Endometrial microvascular endothelial cells (primary cell): ENCODE measurements around the gene IFT57. TPM values are rescaled to one million over a fixed set of nuclear protein-coding genes. Genes with fewer than 3 reads are reported as not detected.

ENCODE experiments used
- in situ Hi-C: cut with HindIII; loops from 2 replicates; pipeline ENCODE4 v1.10.0; 2017; ENCODE audit warnings: low sequenced_read_pairs, low pct_unique_long_range_greater_than_20kb; ENCODE audit errors: inconsistent ontology term
- total RNA-seq: library from RNA; depleted of rRNA; stranded (reverse); fragments of >200 nt; gene quantifications from one replicate; pipeline ENCODE4 v1.2.3, GENCODE V29; 2015; ENCODE audit errors: inconsistent ontology term

IFT57 gene
- total RNA-seq, 1 donor from 2014 or later: 19.3 TPM

DNA sequence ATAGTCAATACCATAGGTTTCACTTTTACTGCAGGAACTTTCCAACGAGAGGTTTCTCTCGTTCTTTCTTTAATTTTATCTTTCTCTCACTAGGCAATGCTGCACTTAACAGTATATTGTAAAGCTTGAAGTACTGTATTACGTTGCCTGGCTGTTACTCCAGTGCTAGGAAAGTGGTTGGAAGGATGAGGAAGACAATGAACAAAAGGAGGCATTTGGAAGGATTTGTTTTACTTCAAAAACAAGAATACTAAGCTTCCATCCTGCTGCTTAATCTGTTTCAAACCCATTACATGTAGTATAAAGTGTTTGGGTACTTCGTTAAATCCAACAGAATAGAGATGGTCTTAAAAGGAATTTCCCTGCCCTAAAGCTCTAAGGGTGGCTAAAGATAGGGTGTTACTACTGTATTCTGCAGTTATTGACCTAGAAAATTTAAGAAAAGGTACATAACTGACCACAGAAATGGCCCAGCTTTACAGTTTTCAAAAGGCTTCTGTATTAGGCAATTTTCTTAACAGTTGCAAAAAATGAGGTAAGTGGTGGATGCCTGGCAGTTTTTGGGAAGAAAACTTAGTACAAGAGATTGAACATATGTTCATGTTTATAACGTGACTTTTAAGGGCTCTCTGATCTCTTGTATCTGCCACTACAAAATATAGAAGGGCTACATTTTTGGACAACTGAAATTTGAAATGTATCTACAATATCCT, 785 bp upstream of the IFT57 start:
- in situ Hi-C loops: no loop called here

DNA sequence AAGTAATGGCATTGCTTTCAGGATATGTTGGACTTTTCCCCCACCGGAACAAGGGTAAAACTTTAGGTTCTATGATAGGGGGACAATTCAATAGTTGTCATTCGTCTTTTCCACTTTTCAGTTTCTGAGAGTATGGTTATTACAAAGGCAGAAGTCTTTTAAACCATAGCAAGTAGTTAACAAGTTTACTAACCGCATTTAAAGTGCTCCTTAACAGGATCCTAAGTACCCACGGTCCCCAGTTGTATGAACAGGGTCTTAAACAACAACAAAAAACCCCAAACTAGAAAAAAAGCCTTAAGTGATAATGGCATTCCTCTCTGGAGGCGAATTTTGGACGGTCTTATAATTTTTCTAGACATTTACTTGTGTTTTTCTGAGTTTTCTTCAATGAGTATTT, 831 bp downstream of the IFT57 start:
- in situ Hi-C loops: no loop called here

DNA sequence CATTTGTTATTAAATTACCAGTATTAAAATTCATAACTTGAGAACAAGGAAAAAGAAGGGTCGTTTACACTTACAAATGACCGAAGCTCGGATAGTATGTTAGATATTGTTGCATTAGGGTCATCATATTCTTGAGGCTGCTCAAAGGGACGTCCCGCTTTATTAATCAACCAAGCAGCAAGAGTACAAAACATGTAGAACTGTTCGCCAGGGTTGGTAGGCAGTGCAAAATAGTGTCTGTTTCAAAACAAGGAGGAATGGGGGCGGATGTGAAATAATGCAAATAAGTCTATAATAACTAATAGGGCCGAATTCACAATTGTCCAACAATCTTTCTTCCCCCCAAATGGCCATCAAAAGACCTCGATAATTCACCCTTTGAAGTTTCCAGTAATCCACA, 2.9 kb downstream of the IFT57 start:
- in situ Hi-C loops: no loop called here

DNA sequence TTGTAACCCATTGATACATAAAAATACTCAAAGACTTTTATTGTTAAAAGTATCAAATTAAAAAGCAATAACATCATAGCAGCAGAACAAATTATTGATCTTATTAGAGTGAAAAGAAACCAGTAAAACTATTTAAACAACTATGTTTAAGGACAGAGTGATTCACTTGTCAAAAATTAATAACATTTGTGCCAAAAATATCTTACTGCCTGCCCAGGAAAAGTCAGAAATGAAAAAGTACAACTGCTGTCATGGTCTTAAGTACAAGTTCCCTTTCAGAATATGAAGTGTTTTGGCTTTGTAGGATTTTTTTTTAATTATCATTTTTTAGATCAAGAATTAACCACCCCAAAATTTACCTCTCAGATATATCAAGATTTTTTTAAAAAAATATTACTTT, 3.4 kb downstream of the IFT57 start:
- in situ Hi-C loops: no loop called here

DNA sequence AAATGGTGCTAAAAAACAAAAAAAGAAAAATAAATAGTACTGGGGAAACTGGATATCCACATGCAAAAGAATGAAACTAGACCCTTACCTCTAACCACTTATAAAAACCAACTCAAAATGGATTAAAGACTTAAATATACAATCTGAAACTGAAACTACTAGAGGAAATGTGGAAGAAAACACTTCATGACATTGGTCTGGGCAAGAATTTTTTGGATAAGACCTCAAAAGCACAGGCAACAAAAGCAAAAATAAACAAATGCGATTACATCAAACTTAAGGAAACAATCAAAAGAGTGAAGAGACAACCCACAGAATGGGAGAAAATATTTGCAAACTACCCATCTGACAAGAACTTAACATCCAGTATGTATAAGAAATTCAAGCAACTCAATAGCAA, 6.4 kb downstream of the IFT57 start:
- in situ Hi-C loops: no loop called here

DNA sequence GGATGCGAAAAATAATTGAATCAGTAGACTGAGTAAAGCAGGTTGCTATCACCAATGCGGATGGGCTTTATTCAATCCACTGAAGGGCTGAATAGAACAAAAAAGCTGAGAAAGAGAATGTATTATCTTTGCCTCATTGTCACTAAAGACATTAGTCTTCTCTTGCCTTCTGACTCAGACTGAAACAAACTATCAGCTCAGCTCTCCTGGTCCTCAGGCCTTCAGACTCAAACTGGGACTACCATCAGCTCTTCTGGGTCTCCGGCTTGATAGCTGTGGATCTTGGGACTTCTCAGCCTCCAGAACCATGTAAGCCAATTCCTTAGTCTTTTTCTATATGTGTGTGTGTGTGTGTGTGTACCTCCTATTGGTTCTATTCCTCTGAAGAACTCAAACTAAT, 12.6 kb downstream of the IFT57 start:
- in situ Hi-C loops: no loop called here

DNA sequence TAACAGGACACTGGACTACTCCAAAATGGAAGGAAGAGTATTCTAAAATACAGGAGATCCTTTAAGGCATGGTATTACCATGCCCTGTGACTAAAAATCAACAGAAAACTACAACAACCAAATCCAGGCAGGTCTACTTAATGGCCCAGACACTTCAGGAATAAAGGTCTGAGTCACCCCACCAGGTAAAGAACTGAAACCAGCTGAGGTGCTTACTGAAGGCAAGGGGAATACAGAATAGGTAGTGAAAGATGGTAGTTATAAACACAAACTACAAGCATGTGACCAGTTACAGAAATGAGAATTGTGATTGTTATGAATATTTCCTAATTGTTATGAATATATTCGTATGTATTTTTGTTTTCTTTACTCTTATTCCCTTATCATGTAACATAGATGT, 13.4 kb downstream of the IFT57 start:
- in situ Hi-C loops: no loop called here

DNA sequence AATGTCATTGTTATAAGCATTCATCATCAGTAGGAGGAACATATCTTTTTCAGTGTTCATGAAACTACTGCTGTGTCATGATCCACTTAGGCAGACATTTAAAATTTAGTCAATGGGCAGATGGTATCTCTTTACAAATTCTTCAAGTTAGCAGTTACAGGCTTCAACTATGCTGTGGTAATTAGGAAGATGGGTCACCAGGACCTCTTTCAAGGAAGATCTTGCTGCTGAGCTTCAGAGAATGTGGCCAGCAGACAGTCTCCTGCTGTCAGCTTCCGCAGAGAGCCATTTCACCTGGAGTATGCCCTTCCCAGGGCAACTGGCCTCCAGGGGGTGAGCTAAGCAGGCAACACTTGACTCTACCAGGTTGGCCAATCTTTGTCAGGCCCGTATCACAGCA, 19.4 kb downstream of the IFT57 start:
- in situ Hi-C loops: no loop called here

DNA sequence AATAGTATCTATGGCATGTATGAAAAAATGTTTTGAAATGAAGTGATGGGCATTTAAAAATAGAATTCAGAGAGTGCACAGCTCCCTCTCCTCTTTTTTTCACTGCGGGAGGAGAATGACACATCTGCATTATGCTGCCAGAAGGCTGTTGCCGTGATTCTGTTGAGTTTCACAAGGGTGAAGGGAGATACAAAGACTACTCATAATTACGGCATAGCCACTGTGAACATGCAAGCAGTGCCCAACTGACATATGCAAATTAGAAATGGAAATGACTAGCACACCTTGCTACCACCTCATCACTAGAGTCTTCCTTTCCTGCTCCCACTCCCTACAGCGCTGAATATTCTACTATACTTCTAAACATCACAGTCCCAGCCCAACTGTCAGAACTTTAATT, 20.1 kb downstream of the IFT57 start:
- in situ Hi-C loops: no loop called here

DNA sequence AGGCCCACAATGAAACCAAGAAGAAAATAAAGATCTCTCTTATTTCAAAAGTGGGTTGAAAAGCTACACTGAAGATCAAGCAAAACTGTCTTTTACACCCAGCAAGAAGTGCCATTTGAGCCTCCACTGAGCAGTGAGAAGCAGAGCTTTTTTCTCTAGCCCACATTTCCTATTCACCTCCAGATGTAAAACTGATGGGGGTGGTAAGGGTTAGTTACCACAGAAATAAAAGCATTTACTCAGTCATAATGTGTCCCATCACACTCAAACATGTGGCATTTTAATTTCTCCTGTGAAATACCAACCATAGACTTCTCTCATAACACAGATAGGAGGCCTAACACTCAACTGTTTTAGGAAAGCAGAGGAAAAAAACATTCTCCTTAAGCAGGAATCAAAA, 21.0 kb downstream of the IFT57 start:
- in situ Hi-C loops: no loop called here

DNA sequence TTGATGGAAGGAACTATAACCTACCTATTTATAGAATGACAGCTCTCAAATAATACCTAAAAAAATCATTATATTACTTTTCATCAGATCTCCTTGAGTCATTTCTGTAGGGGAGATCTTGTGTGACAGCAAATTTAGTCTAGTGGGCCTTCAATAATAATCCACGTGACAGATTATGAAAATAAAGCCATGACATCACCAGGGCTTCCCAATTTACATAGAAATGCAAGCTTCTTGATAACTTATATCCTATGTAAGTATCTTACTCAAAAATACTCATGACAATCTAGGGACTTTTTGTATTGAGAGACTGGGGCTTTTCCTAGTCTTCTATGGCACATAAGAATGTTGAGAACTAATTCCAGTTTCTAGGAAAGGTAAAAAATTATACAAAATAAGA, 21.6 kb downstream of the IFT57 start:
- in situ Hi-C loops: no loop called here

DNA sequence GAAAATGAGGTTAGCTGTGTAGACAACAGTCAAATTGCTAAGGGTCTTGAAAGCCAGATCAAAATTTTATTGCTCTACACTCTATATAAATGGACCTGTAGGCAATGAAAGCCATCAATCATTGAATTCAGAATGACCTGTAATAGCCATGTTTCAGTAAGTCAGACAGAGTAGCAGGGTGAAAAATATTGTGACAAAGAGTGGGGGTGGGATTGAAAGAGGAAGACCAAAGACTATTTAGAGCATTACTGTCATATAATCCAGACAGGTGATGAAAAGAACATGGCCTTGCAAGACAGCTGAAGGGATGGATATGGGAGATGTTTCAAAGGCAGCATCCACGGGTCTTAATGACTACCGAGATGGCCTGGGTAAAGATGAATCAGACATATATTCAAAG, 22.2 kb downstream of the IFT57 start:
- in situ Hi-C loops: no loop called here

DNA sequence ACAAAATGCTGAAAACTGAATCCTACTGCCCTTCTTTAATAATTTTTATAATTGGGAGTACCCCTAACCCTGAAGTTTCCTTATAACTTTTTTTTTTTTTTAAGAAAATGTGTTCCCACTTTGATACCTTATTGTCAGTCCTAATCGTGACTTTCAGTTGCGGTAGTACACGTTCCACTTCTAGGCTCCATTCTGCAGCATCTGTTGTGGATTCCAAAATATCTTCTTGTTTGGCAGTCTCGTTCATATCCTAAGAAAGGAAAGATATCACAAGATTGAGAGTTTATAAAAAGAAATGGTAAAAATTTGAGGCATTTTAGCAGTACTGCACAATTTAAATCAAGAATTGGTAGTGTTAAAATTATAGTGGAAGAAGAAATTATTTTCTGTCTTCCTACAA, 30.8 kb downstream of the IFT57 start:
- in situ Hi-C loops: no loop called here

DNA sequence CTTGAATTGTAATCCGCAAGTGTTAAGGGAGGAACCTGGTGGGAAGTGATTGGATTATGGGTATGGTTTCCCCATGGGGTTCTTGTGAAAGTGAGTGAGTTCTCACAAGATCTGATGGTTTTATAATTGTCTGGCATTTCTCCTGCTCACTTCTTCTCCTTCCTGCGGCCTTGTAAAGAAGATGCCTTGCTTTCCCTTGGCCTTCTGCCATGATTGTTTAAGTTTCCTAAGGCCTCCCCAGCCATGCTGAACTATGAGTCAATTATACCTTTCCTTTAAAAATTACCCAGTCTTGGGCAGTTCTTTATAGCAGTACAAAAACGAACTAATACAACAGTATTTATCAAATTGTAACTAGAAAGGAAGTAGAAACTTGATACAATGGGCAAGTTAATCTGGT, 31.9 kb downstream of the IFT57 start:
- in situ Hi-C loops: no loop called here

DNA sequence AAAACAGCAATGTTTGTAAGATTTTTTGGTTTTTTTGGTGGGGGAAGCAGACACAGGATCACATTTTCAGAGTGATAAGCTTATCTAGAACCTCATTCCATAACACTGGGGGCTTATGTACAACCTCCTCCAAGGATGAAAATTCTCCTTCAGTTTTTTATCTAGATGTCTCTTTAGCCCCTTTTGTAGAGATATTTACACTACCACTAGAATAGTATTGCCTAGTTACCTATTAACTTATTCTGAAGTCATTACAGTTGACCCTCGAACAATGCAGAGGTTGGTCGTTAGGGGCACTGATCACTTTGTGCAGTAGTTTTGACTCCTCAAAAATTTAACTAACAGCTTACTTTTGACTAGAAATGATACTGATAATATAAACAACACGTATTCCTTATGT, 32.8 kb downstream of the IFT57 start:
- in situ Hi-C loops: no loop called here

DNA sequence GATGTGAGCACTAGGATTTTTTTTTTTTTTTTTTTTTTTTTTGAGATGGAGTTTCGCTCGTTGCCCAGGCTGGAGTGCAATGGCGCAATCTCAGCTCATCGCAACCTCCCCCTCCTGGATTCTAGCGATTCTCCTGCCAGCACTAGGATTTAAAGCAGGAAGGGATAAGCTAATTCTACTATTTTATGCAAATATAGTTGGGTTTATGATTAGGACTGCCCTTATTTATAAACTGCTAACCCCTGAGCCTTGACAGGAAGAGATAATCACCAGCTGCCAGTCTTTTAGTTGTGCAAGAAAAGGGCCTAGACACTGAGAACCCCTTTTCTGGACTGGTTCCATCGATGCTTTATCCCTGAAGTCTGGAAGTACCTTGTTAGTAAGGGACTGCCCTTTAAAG, 36.7 kb downstream of the IFT57 start:
- in situ Hi-C loops: no loop called here

DNA sequence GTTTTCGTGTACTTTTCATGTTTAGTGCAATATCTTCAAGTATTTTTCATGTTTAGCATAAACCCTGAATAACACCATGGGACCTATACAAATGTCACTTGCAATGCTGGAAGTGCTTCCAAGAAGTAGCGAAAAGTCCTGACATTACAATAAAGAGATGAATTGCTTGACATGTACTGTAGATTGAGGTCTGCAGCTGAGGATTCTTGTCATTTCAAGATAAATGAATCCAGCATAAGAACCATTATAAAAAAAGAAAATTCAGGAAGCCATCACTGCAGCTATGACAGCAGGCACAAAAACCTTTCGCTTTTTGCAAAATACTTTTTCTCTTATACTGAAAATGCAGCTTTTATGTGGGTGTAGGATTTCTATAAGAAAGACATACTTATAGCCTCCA, 37.4 kb downstream of the IFT57 start:
- in situ Hi-C loops: no loop called here

DNA sequence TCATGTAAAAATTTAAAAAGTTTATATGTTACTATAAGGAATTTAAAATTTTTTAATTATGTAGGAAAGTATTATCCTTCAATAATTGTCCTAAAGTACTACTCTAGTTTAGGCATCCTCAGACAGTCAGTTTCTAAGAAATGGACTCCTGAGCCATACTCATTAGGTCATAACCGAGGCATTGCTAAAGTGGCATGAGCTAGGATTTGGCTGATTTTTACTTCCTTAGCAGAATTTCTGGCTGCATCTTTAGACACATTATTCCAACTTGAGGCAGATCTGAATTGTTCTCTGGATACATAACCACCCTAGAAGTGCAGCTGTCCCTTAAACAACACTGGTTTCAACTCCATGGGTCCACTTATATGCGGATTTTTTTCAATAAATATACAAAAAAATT, 38.3 kb downstream of the IFT57 start:
- in situ Hi-C loops: no loop called here

DNA sequence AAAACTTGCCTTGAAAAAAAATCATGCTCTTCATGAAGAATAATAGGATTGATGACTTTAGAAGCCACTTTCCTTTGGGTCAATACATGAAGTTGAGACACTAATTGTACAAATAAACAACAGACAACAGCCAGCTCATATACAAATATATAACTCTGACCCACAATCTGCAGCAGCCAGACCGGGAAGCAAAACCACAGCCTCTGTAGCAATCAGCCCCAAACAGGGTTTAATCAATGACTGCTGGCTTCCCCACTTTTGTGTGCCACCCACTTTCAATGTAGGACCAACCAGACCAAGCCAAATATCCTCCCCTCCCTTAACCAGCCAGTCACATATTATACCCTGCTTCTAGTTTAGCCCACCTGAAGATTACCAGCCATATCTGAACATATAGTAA, 39.0 kb downstream of the IFT57 start:
- in situ Hi-C loops: no loop called here

DNA sequence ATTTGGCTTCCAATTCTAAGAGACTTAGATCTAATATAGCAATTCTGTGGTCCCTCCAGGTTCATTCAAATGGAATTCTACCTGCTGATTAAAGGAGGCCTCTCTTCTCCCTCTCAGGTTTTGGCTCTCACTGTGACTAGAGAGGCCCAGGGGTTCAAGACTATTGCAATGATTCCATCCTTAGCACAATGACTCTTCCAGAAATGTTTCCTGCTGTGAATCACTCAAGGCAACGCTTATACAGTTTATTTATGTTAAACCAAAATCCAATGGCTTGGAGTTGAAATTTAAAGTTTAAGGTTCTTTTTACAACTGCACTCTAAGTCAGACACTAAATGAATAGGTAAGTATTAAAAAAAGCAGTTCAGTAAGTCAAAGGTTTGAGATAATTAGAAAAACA, 39.9 kb downstream of the IFT57 start:
- in situ Hi-C loops: no loop called here

DNA sequence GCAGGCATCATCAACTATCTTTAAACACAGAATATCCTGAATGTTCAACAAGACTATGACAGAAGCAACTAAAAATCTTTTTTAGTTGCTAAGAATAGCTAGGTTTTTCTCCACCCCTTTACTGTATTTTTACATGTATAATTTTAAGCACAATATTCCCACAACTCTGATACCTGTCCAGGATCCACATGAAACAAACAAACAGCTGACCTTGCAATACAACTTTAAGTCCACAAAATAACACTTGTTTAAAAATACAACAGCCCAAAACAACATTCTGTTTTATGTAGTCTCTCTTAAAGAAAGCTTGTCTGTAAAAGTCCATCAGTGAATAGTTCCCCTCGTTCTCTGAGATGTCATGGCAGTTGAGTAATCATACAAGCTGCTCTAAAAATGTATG, 41.1 kb downstream of the IFT57 start:
- in situ Hi-C loops: no loop called here
